Neural progenitor cell (in vitro differentiated cells): ENCODE measurements around the gene WWOX. TPM values are rescaled to one million over a fixed set of nuclear protein-coding genes. Genes with fewer than 3 reads are reported as not detected.

Source experiments
- DNase-seq: peaks from one replicate; pipeline ENCODE4 v3.0.0-alpha.2; 2016; ENCODE audit warnings: low spot score
- H2AFZ ChIP-seq: fragments of 200-600 bp; sonication (generic); replicated peaks from 2 replicates; pipeline ENCODE4 v1.6.1; 2016; ENCODE audit warnings: antibody characterized with exemption
- H3F3A ChIP-seq: fragments of 200-600 bp; sonication (generic); 2 replicates; pipeline ENCODE4 v1.6.1; 2016; ENCODE audit warnings: antibody characterized with exemption, low read depth
- H3K27ac ChIP-seq: fragments of 200-600 bp; sonication (generic); 2 replicates; pipeline ENCODE4 v1.5.1; 2016; ENCODE audit warnings: mild to moderate bottlenecking
- H3K27me3 ChIP-seq: fragments of 200-600 bp; sonication (generic); 2 replicates; pipeline ENCODE4 v1.6.1; 2016; ENCODE audit warnings: mild to moderate bottlenecking, moderate library complexity
- H3K36me3 ChIP-seq: fragments of 200-600 bp; sonication (generic); 2 replicates; pipeline ENCODE4 v1.5.1; 2016
- H3K4me1 ChIP-seq: fragments of 200-600 bp; sonication (generic); 2 replicates; pipeline ENCODE4 v1.6.1; 2016; ENCODE audit warnings: mixed run types
- H3K4me2 ChIP-seq: fragments of 200-600 bp; sonication (generic); 2 replicates; pipeline ENCODE4 v1.6.1; 2016
- H3K4me3 ChIP-seq: fragments of 200-600 bp; sonication (generic); 2 replicates; pipeline ENCODE4 v1.5.1; 2016
- H3K79me2 ChIP-seq: fragments of 200-600 bp; sonication (generic); 2 replicates; pipeline ENCODE4 v1.6.1; 2016; ENCODE audit warnings: low read depth
- H3K9ac ChIP-seq: fragments of 200-600 bp; sonication (generic); 2 replicates; pipeline ENCODE4 v1.6.1; 2016
- H3K9me3 ChIP-seq: fragments of 200-600 bp; sonication (generic); 2 replicates; pipeline ENCODE4 v1.5.1; 2016; ENCODE audit warnings: low read depth
- H4K20me1 ChIP-seq: fragments of 200-600 bp; sonication (generic); 2 replicates; pipeline ENCODE4 v1.6.1; 2016; ENCODE audit warnings: low read depth
- H3K27ac Mint-ChIP-seq: 3 replicates; pipeline ENCODE4 v1.8.0; 2021; ENCODE audit warnings: mixed read lengths
- H3K27me3 Mint-ChIP-seq: 2 replicates; pipeline ENCODE4 v1.8.0; 2022; ENCODE audit warnings: low read depth, mild to moderate bottlenecking, inconsistent platforms, moderate library complexity, mixed read lengths; ENCODE audit not compliant: insufficient read depth
- H3K36me3 Mint-ChIP-seq: 3 replicates; pipeline ENCODE4 v1.8.0; 2021; ENCODE audit warnings: mixed read lengths
- H3K4me1 Mint-ChIP-seq: 3 replicates; pipeline ENCODE4 v1.8.0; 2021; ENCODE audit warnings: mixed read lengths
- H3K4me3 Mint-ChIP-seq: 3 replicates; pipeline ENCODE4 v1.8.0; 2021; ENCODE audit warnings: mild to moderate bottlenecking, moderate library complexity, mixed read lengths
- H3K9me3 Mint-ChIP-seq: 3 replicates; pipeline ENCODE4 v1.8.0; 2020; ENCODE audit warnings: mixed read lengths
- CTCF ChIP-seq: fragments of 200-600 bp; sonication (generic); IDR thresholded peaks from 2 replicates; pipeline ENCODE4 v1.5.1; 2017; ENCODE audit warnings: antibody characterized with exemption, mild to moderate bottlenecking
- EZH2 ChIP-seq: fragments of 200-600 bp; sonication (generic); IDR thresholded peaks from 2 replicates; pipeline ENCODE4 v1.6.1; 2017; ENCODE audit warnings: antibody characterized with exemption, mild to moderate bottlenecking, moderate library complexity
- EZH2phosphoT487 ChIP-seq: fragments of 200-600 bp; sonication (generic); IDR thresholded peaks from 2 replicates; pipeline ENCODE4 v1.6.1; 2017; ENCODE audit warnings: antibody characterized with exemption
- total RNA-seq: library from RNA; depleted of rRNA; stranded (reverse); fragments of >200 nt; gene quantifications from 2 replicates; pipeline ENCODE4 v1.2.3, GENCODE V29; 2015; ENCODE audit warnings: low replicate concordance

Gene WWOX
- total RNA-seq, 1 donor from 2014 or later = 63.7 TPM

- Mint-ChIP-seq H3K27me3 (peaks cover 3% of the 10 kb centered on the region), H3K4me3 (no peak overlapping the region), H3K27ac (peak overlapping the region; percentile 40), H3K36me3 (no peaks in the 10 kb centered on the region), H3K9me3 (no peaks in the 10 kb centered on the region), H3K4me1 (peaks cover 8% of the 10 kb centered on the region)
- Histone ChIP-seq H3K27me3 (no peaks in the 10 kb centered on the region), H3K9ac (no peak overlapping the region), H3K9me3 (no peaks in the 10 kb centered on the region), H3K4me2 (no peak overlapping the region), H3F3A (no peaks in the 10 kb centered on the region), H3K27ac (no peak overlapping the region), H4K20me1 (no peaks in the 10 kb centered on the region), H3K36me3 (no peaks in the 10 kb centered on the region), H3K79me2 (no peaks in the 10 kb centered on the region), H3K4me1 (peaks cover 6% of the 10 kb centered on the region), H2AFZ (no peak overlapping the region), H3K4me3 (no peak overlapping the region)
- no peak for DNase-seq
- no peak for TF ChIP-seq CTCF
- no peak for TF ChIP-seq EZH2phosphoT487
- no peak for TF ChIP-seq EZH2
These were observed 584.7 kb downstream of the WWOX start for GRCh38 chr16:78684030-78684611.

- no peak overlapping the region for H3K27ac Mint-ChIP-seq
- TF ChIP-seq EZH2 (no peak), CTCF (no peak), EZH2phosphoT487 (no peak)
- Histone ChIP-seq H3K27me3 (no peaks in the 10 kb centered on the region), H3K4me2 (no peak overlapping the region), H3K9me3 (no peaks in the 10 kb centered on the region), H3K9ac (no peak overlapping the region), H3K79me2 (no peaks in the 10 kb centered on the region), H3K4me1 (peaks cover 6% of the 10 kb centered on the region), H3K4me3 (no peak overlapping the region), H3K36me3 (no peaks in the 10 kb centered on the region), H3K27ac (no peak overlapping the region), H4K20me1 (no peaks in the 10 kb centered on the region), H3F3A (no peaks in the 10 kb centered on the region), H2AFZ (no peak overlapping the region)
- H3K4me1 Mint-ChIP-seq = peaks cover 8% of the 10 kb centered on the region
- H3K9me3 Mint-ChIP-seq = no peaks in the 10 kb centered on the region
- no peaks in the 10 kb centered on the region for H3K36me3 Mint-ChIP-seq
- no peak for DNase-seq
- H3K27me3 Mint-ChIP-seq = peaks cover 3% of the 10 kb centered on the region
- H3K4me3 Mint-ChIP-seq = no peak overlapping the region
These were observed 585.4 kb downstream of the WWOX start for GRCh38 chr16:78684655-78685375.

- no peaks in the 10 kb centered on the region for H3K27me3 ChIP-seq
- H3K79me2 ChIP-seq = no peaks in the 10 kb centered on the region
- H4K20me1 ChIP-seq = no peaks in the 10 kb centered on the region
- H3K4me1 ChIP-seq = peaks cover 3% of the 10 kb centered on the region
- Mint-ChIP-seq H3K4me3 (no peak overlapping the region), H3K4me1 (peaks cover 7% of the 10 kb centered on the region), H3K9me3 (peaks cover 4% of the 10 kb centered on the region), H3K27me3 (peaks cover 3% of the 10 kb centered on the region), H3K36me3 (no peaks in the 10 kb centered on the region), H3K27ac (no peak overlapping the region)
- TF ChIP-seq EZH2phosphoT487 (no peak), EZH2 (no peak), CTCF (no peak)
- H3K4me2 ChIP-seq = no peak overlapping the region
- H3K27ac ChIP-seq = no peak overlapping the region
- no peak for DNase-seq
- H3K9me3 ChIP-seq = no peaks in the 10 kb centered on the region
- no peak overlapping the region for H2AFZ ChIP-seq
- H3F3A ChIP-seq = no peaks in the 10 kb centered on the region
- no peak overlapping the region for H3K4me3 ChIP-seq
- no peaks in the 10 kb centered on the region for H3K36me3 ChIP-seq
- no peak overlapping the region for H3K9ac ChIP-seq
These were observed 587.1 kb downstream of the WWOX start for GRCh38 chr16:78686601-78687000.
